NCI-H1694 treated with DMSO at 0.1 percent for 48 hours (cell line): ENCODE data around the gene SLC2A8.

ENCODE experiments used
- DNase-seq: peaks from one replicate; lab custom pipeline; 2025; lab: John Stamatoyannopoulos, UW

SLC2A8 gene

GRCh38 chr9:127437497-127438264, 40.7 kb downstream of the SLC2A8 start:
- DNase-seq, result no peak

- DNase-seq, result no peak
Observed at GRCh38 chr9:127438394-127438793, 41.4 kb downstream of the SLC2A8 start.

DNA sequence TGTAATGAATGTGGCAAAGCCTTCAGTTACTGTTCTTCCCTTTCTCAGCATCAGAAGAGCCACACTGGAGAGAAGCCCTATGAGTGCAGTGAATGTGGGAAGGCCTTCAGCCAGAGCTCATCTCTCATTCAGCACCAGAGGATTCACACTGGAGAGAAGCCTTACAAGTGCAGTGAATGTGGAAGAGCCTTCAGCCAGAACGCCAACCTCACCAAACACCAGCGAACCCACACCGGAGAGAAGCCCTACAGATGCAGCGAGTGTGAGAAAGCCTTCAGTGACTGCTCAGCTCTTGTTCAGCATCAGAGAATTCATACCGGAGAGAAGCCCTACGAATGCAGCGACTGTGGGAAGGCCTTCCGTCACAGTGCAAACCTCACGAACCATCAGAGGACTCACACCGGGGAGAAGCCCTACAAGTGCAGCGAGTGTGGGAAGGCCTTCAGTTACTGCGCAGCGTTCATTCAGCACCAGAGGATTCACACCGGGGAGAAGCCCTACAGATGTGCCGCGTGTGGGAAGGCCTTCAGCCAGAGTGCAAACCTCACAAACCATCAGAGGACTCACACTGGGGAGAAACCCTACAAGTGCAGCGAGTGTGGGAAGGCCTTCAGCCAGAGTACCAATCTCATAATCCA, 47.4 kb downstream of the SLC2A8 start:
- DNase-seq, result no peak

- DNase-seq, result no peak
Observed at GRCh38 chr9:127444921-127445850, 48.2 kb downstream of the SLC2A8 start.

GRCh38 chr9:127445851-127446712, 49.1 kb downstream of the SLC2A8 start:
- no peak for DNase-seq

- DNase-seq, result no peak
Observed at GRCh38 chr9:127446713-127447415, 49.9 kb downstream of the SLC2A8 start.

- no peak for DNase-seq
Observed at GRCh38 chr9:127447416-127448111, 50.6 kb downstream of the SLC2A8 start.

DNA sequence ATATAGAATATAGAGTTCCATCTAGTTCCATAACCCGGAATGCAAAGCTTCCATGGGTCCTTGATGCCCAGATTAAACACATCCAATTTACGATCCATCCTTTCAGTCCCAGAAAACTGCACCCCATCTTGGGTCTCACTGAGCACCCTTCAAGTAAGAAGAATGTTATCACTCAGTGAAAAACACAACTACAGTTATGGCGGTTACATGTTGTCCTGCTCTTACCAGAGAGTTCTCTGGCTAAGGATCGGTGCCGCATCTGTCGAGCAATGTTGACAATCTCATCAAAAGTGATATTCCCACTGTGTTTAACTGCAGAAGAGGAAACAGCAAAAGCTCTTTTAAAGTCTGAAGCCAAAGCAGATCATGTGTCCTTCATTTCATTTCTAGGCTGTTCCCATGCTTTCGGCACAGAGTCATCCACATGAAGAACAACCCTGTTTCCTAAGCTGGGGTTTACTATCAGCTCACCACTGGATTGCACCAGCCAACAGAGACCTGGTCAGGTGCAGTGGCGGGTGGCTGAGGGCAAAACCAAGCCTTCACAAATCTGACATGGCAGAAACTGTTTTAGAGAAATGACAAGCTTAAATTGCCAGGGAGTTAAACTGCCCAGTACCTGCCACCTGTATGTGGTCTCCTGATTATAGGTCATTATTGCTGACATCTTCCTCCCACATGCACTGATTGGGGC, 51.3 kb downstream of the SLC2A8 start:
- no peak for DNase-seq

- no peak for DNase-seq
Observed at GRCh38 chr9:127449332-127449966, 52.5 kb downstream of the SLC2A8 start.

DNA sequence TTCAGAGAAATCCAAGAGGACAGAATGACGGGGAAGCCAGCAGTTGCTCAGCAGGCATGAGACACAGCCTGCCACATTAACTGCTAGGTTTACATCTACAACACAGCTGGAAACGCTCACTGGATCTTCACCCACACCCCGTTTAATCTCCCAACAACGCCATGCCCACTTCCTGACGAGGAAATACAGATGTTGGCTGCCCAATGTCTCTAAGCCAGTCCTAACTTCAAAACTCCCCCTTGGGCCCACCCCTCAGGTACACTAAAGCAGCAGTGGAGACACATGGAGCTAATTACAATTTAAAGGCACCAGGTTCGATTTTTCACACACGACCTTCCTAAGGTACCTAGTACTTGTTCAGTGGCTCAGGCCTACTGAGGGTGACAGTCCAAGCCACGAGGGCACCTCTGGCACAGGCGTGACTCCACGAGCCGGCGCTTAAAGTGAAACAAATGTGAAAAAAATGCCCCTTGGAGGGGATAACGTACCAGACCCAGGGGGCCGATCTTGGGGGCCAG, 53.3 kb downstream of the SLC2A8 start:
- no peak for DNase-seq

- peak; percentile 72 for DNase-seq
Observed at GRCh38 chr9:127450830-127451607, 54.0 kb downstream of the SLC2A8 start, which contains the start of the genes LRSAM1 and RPL12. LRSAM1 (plus strand) TSS chr9:127451510; CDS start chr9:127454528, 3,018 bp downstream. RPL12 (minus strand) TSS chr9:127451406; CDS start chr9:127451317, 89 bp downstream.

- no peak for DNase-seq
Observed at GRCh38 chr9:127451608-127451857, 54.6 kb downstream of the SLC2A8 start.

DNA sequence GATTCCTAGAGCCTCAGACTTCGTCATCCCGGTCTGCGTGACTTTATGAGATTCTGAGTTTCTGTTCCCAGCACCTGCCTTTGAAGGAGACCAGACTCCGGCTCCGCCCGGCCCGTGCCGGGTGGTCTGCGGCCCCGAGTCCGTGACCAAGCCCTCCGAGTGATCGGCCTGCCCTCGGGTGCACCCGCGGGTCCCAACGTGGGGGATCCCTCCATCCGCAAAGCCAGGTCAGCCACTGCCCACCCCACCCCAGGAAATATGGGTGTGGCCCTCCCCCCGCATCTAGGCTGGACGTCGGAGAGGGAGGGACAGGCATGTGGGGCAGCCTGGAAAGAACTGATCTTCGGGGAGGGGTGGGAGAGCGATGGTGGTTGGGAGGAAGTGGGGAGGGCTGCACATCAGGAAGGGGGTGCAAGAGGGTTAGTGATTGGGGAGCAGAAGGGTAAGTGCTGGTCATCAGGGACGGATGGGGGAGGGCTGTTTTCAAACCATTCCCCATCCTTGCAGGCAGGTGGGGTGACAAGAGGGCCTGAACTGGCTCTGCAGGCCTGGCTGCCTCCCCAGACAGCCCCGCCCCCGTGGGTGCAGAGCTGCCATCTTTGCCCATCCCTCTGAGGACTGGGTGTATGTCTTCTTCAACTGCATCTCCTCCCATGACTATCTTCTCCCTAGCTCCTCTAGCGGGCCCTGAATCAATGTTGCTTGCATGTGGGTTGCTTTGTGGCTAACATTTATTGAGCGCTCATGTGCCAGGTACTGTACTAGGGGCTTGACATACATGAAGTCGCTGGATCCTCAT, 55.1 kb downstream of the SLC2A8 start:
- DNase-seq, result no peak

DNA sequence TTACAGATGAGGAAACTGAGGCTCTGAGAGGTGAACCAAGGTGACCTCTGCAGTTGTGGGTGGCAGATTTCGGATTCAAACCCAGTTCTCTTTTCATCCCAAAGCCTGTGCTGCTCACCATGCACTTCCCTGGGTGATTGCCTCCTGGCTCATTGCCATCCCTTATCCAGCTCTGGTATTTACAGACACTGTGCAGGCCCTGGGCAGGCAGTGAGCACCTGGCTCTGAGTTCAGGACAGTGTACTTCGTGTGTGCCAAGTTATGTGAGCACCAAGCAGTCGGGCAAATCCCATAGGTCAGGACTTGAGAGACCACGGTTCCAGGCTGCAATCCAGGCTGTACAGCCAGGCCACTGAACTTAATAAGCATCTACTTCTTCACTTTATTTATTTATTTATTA, 55.7 kb downstream of the SLC2A8 start:
- no peak for DNase-seq

DNA sequence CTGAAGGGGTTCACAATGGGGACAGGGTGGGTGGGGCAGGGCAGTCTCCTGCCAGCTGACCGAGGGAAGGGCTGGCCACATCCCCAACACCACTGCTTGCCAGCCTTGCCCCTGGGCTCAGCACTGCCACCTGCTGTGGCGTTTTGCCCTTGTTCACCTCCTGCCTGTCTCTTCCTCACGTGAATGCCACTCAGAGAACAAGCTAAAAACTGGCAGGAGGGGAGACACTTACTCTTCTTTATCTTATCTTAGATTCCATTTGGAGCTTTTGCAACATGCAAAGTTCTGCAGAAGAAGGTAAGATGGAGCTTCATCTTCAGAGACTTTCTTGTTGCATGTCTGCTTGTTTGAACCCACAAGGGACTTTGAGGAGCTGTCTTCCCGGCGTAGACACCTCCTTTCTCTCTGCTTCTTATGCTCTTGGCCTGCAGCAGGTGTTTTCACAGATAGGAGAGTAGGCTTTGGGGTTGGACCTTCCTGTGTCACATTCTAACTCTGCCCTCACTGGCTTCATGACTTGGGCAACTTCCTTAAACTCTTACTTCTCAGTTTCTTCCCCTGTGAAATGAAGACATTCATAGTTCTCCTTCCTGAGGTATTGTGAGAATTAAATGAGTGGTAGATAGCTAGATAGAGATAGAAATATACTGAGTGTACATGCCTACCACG, 58.5 kb downstream of the SLC2A8 start:
- DNase-seq, result no peak

- no peak for DNase-seq
Observed at GRCh38 chr9:127457191-127457878, 60.4 kb downstream of the SLC2A8 start.
